Neural cell (in vitro differentiated cells): ENCODE results near the gene PARK7.
"Not testable (repeated sequence)": the region's sequence is repeated elsewhere in the genome, so short reads cannot be mapped to it uniquely, and the experiment has no call there.

Experiments
- EZH2 ChIP-seq: fragments of 200-600, 300-800 bp; shearing (Covaris generic), sonication (generic); IDR thresholded peaks from 2 replicates; pipeline ENCODE4 v1.6.1; 2014; ENCODE audit warnings: antibody characterized with exemption, low read length, borderline replicate concordance, mild to moderate bottlenecking; ENCODE audit not compliant: insufficient read depth, poor library complexity, severe bottlenecking
- POLR2AphosphoS5 ChIP-seq: IDR thresholded peaks from 2 replicates; pipeline ENCODE4 v1.6.1; 2012
- REST ChIP-seq: IDR thresholded peaks from 2 replicates; pipeline ENCODE4 v1.6.1; 2012; ENCODE audit warnings: borderline replicate concordance
- TF ChIP-seq, protein P1 (sequence below): fragments of 450-650 bp; IDR thresholded peaks from 2 replicates; pipeline ENCODE4 v1.5.1; 2014; ENCODE audit warnings: antibody characterized with exemption, mild to moderate bottlenecking, moderate library complexity; ENCODE audit not compliant: poor library complexity, severe bottlenecking

DNA sequence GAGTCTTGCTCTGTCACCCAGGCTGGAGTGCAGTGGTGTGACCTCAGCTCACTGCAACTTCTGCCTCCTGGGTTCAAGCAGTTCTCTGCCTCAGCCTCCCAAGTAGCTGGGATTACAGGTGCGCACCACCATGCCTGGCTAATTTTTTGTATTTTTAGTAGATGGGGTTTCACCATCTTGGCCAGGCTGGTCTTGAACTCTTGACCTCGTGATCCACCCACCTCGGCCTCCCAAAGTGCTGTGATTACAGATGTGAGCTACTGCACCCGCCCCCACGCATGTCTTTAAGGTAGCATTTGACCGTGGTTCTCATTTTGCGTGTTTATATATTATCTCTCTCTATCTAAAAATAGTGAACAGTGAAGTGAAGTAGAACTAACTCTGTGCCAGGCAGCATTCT lies 2.3 kb downstream of the PARK7 start:
- TF ChIP-seq REST, EZH2, POLR2AphosphoS5: not testable (repeated sequence)
- TF ChIP-seq, protein P1, sequence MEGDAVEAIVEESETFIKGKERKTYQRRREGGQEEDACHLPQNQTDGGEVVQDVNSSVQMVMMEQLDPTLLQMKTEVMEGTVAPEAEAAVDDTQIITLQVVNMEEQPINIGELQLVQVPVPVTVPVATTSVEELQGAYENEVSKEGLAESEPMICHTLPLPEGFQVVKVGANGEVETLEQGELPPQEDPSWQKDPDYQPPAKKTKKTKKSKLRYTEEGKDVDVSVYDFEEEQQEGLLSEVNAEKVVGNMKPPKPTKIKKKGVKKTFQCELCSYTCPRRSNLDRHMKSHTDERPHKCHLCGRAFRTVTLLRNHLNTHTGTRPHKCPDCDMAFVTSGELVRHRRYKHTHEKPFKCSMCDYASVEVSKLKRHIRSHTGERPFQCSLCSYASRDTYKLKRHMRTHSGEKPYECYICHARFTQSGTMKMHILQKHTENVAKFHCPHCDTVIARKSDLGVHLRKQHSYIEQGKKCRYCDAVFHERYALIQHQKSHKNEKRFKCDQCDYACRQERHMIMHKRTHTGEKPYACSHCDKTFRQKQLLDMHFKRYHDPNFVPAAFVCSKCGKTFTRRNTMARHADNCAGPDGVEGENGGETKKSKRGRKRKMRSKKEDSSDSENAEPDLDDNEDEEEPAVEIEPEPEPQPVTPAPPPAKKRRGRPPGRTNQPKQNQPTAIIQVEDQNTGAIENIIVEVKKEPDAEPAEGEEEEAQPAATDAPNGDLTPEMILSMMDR, result not testable (repeated sequence)
